Nephron progenitor cell (in vitro differentiated cells): Measurements from ENCODE around the gene SRSF2.
A peak's percentile ranks its signal among the peaks of the same experiment; 100 is the strongest.

Experiments
- DNase-seq: peaks from one replicate; pipeline ENCODE4 v3.0.0; 2021
- H3K27ac Mint-ChIP-seq: 2 replicates; pipeline ENCODE4 v1.8.0; 2021; ENCODE audit warnings: mild to moderate bottlenecking, moderate library complexity, mixed read lengths
- H3K27me3 Mint-ChIP-seq: 2 replicates; pipeline ENCODE4 v1.8.0; 2021; ENCODE audit warnings: mild to moderate bottlenecking, low read depth, mixed read lengths; ENCODE audit not compliant: poor library complexity
- H3K36me3 Mint-ChIP-seq: 2 replicates; pipeline ENCODE4 v1.8.0; 2021; ENCODE audit warnings: low read depth, mixed read lengths
- H3K4me1 Mint-ChIP-seq: 2 replicates; pipeline ENCODE4 v1.8.0; 2021; ENCODE audit warnings: mixed read lengths
- H3K4me3 Mint-ChIP-seq: 2 replicates; pipeline ENCODE4 v1.8.0; 2021; ENCODE audit warnings: mild to moderate bottlenecking, moderate library complexity, mixed read lengths
- H3K9me3 Mint-ChIP-seq: 2 replicates; pipeline ENCODE4 v1.8.0; 2021; ENCODE audit warnings: mild to moderate bottlenecking, moderate library complexity, mixed read lengths
- CTCF ChIP-seq: fragments of 200-600 bp; sonication (generic); IDR thresholded peaks from 2 replicates; pipeline ENCODE4 v1.5.0; 2021; ENCODE audit warnings: antibody characterized with exemption

SRSF2 gene

DNA sequence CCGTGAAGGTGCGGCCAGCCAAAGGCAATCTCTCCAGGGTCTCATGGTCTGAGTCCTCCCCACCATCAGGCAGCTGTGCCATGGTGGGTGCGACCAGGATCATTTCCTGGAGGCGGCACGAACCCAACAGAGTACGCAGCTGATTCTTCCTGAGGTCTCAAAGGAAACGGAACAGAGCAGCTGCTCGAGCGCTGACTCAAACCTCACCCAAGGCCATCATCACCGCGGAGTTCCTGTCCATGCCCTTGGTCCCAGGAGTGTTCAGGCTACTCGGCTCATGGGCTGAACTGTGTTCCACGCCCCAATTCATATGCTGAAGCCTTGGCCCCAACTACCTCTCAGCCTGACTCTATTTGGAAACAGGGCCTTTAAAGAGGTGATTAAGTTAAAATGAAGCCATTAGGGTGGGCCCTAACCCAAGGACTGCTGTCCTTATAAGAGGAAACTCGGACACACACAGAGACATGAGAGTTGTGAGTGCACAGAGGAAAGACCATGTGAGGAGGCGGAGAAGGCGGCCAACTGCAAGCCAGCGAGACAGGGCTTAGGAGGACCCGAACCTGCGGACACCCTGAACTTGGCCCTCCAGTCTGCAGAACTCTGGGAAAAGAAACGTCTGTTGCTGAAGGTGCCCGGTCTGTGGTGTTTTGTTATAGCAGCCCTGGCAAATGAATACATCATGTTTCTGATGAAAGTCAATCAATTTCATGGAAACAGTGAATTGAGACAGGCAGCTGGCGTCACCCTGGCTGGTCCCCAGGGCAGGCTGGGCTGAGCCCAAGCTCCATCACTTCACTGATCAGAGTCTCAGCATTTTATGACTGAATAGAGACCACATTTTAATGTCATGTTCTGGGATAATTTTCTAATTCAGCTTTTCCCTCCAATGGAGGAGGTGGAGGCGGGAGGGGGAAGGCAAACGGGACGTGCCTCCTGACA lies 40.1 kb downstream of the SRSF2 start:
- Mint-ChIP-seq H3K4me1 (peaks cover 71% of the 10 kb centered on the region), H3K27me3 (peaks cover 13% of the 10 kb centered on the region), H3K27ac (peak overlapping the region; percentile 15), H3K4me3 (peak overlapping the region; percentile 54), H3K9me3 (no peaks in the 10 kb centered on the region), H3K36me3 (no peaks in the 10 kb centered on the region)
- no peak for DNase-seq
- no peak for TF ChIP-seq CTCF

DNA sequence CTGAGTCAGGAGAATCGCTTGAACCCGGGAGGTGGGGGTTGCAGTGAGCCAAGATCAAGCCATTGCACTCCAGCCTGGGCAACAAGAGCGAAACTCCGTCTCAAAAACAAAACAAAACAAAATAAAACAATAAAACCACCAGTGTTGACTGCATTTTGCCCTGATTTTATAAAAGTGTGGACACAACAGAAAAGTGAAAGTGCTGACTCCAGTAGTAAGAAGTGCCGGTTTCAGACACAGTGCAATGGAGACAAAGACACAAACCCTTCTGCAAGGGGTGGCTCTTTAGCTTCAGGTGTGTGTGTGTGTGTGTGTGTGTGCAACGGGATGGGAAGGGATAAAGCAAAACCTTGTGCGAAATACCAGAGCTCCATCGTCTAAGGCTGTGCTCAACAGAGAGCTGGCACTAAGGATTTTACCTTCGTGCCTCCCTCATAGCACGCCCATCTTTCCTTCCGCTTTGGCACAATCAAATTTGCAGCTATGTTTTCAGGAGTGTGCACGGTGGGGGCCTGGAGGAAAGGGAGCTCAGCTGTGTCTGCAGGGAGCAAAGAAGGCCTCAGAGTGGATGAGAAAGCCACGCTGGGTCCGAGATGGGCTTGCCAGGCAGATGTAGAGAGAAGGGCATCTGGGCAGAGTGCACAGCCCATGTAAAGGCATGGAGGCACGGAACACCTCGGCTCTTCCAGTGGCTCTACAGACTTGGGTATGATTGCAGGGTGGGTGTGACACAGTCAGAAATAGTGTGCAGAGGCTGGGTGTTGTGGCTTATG lies 41.9 kb downstream of the SRSF2 start:
- DNase-seq: no peak
- TF ChIP-seq CTCF: no peak
- Mint-ChIP-seq H3K4me1 (peaks cover 65% of the 10 kb centered on the region), H3K36me3 (no peaks in the 10 kb centered on the region), H3K4me3 (no peak overlapping the region), H3K9me3 (no peaks in the 10 kb centered on the region), H3K27ac (peak overlapping the region; percentile 48), H3K27me3 (peaks cover 23% of the 10 kb centered on the region)

DNA sequence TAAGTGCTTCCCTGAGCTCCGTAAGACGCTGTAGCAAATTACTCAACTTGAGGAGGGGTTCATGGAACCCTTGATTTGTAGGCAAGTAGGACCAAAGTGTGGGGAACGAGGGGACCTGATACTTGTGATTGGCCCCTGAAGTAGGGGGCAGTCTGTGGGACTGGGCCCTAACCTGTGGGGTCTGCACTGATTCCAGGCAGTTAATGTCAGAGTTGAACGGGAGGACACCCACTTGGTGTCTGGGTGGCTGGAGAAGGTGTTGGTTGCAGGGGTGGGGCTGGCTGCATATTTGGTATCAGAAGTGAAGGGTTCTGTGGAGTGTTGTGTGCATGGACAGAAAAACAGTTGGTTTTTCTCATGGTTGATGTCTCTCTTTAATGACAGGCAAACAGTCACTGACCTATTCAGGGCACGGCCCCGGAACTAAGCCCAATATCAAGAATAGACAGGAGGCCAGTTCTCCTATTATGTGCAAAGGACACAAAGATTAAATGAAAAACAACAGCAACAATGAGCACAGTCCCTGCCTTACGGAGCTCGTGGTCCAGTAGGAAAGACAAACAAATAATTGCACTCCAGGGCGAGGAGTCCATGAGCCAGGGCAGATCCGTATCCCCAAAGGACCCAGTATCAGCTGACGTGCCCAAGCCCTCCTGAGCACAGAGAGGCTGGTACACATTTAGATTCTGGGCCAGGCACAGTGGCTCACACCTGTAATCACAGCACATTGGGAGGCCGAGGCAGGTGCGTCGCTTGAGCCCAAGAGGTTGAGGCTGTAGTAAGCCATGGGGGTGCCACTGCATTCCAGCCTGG lies 45.5 kb downstream of the SRSF2 start:
- Mint-ChIP-seq H3K27me3 (peaks cover 17% of the 10 kb centered on the region), H3K9me3 (no peaks in the 10 kb centered on the region), H3K4me3 (peak overlapping the region; percentile 12), H3K4me1 (peaks cover 60% of the 10 kb centered on the region), H3K36me3 (no peaks in the 10 kb centered on the region), H3K27ac (no peak overlapping the region)
- no peak for DNase-seq
- no peak for TF ChIP-seq CTCF

- Mint-ChIP-seq H3K27ac (no peak overlapping the region), H3K9me3 (no peaks in the 10 kb centered on the region), H3K27me3 (peaks cover 17% of the 10 kb centered on the region), H3K4me3 (no peak overlapping the region), H3K4me1 (peaks cover 63% of the 10 kb centered on the region), H3K36me3 (no peaks in the 10 kb centered on the region)
- no peak for TF ChIP-seq CTCF
- DNase-seq: no peak
Observed at GRCh38 chr17:76690596-76691280, 46.4 kb downstream of the SRSF2 start.

DNA sequence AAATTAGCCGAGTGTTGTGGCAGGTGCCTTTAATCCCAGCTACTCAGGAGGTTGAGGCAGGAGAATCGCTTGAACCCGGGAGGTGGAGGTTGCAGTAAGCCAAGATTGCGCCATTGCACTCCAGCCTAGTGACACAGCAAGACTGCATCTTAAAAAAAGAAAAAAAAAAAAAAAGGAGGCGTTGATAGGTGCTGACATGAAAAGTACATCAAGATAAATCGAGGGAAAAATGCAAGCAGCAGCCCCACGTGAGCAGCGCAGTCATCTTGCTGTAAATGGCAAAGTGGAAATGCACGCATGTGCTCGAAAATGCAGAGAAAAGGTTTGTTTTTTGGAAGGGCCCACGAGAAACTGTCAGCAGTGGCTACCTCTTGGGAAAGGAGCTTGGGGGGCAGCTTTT lies 47.3 kb downstream of the SRSF2 start:
- Mint-ChIP-seq H3K4me3 (no peak overlapping the region), H3K36me3 (no peaks in the 10 kb centered on the region), H3K27ac (no peak overlapping the region), H3K4me1 (peaks cover 63% of the 10 kb centered on the region), H3K9me3 (no peaks in the 10 kb centered on the region), H3K27me3 (peaks cover 21% of the 10 kb centered on the region)
- TF ChIP-seq CTCF: no peak
- DNase-seq: no peak
